Measurements from ENCODE around the gene PRR5L.

PRR5L gene

GRCh38 chr11:36498721-36499120, 202.6 kb downstream of the PRR5L start:
- no peak for TF ChIP-seq CTCF (IDR thresholded peaks at IDR 0.05; ENCODE audit: low read depth, low read length)
- H3K36me3 ChIP-seq = peaks cover 25% of the 10 kb centered on the region
- no peaks in the 10 kb centered on the region for H3K27me3 ChIP-seq (ENCODE audit: insufficient read depth, low read depth, severe bottlenecking)
- H3K9me3 ChIP-seq (ENCODE audit: severe bottlenecking) = no peaks in the 10 kb centered on the region
- no peak overlapping the region for H3K27ac ChIP-seq
- no peak overlapping the region for H3K4me3 ChIP-seq (ENCODE audit: low read depth, low read length)
- DNase-seq = no peak

- no peak for TF ChIP-seq CTCF (IDR thresholded peaks at IDR 0.05; ENCODE audit: low read depth, low read length)
- H3K4me3 ChIP-seq (ENCODE audit: low read depth, low read length) = no peak overlapping the region
- no peak for DNase-seq
- H3K27me3 ChIP-seq (ENCODE audit: insufficient read depth, low read depth, severe bottlenecking) = no peaks in the 10 kb centered on the region
- no peak overlapping the region for H3K27ac ChIP-seq
- H3K9me3 ChIP-seq (ENCODE audit: severe bottlenecking) = no peaks in the 10 kb centered on the region
- H3K36me3 ChIP-seq = peaks cover 23% of the 10 kb centered on the region
Measured at GRCh38 chr11:36499315-36499714, 203.2 kb downstream of the PRR5L start.

- no peak overlapping the region for H3K4me3 ChIP-seq (ENCODE audit: low read depth, low read length)
- H3K9me3 ChIP-seq (ENCODE audit: severe bottlenecking) = no peaks in the 10 kb centered on the region
- H3K27me3 ChIP-seq (ENCODE audit: insufficient read depth, low read depth, severe bottlenecking) = no peaks in the 10 kb centered on the region
- no peak for DNase-seq
- no peak overlapping the region for H3K27ac ChIP-seq
- no peak for TF ChIP-seq CTCF (IDR thresholded peaks at IDR 0.05; ENCODE audit: low read depth, low read length)
- peaks cover 17% of the 10 kb centered on the region for H3K36me3 ChIP-seq
Measured at GRCh38 chr11:36500315-36500721, 204.2 kb downstream of the PRR5L start.

GRCh38 chr11:36501236-36501635, 205.1 kb downstream of the PRR5L start:
- Histone ChIP-seq H3K36me3 (peaks cover 15% of the 10 kb centered on the region), H3K27ac (no peak overlapping the region), H3K4me3 (ENCODE audit: low read depth, low read length) (no peak overlapping the region), H3K9me3 (ENCODE audit: severe bottlenecking) (no peaks in the 10 kb centered on the region), H3K27me3 (ENCODE audit: insufficient read depth, low read depth, severe bottlenecking) (no peaks in the 10 kb centered on the region)
- DNase-seq = no peak
- no peak for TF ChIP-seq CTCF (IDR thresholded peaks at IDR 0.05; ENCODE audit: low read depth, low read length)

GRCh38 chr11:36507824-36508489, 211.9 kb downstream of the PRR5L start:
- no peaks in the 10 kb centered on the region for H3K36me3 ChIP-seq
- no peak overlapping the region for H3K27ac ChIP-seq
- no peak for TF ChIP-seq CTCF (IDR thresholded peaks at IDR 0.05; ENCODE audit: low read depth, low read length)
- H3K27me3 ChIP-seq (ENCODE audit: insufficient read depth, low read depth, severe bottlenecking) = no peaks in the 10 kb centered on the region
- no peak for DNase-seq
- H3K9me3 ChIP-seq (ENCODE audit: severe bottlenecking) = no peaks in the 10 kb centered on the region
- no peak overlapping the region for H3K4me3 ChIP-seq (ENCODE audit: low read depth, low read length)

GRCh38 chr11:36508743-36509142, 212.7 kb downstream of the PRR5L start:
- TF ChIP-seq CTCF (IDR thresholded peaks at IDR 0.05; ENCODE audit: low read depth, low read length) = no peak
- Histone ChIP-seq H3K9me3 (ENCODE audit: severe bottlenecking) (no peaks in the 10 kb centered on the region), H3K4me3 (ENCODE audit: low read depth, low read length) (peak overlapping the region; percentile 73), H3K27ac (no peak overlapping the region), H3K36me3 (no peaks in the 10 kb centered on the region), H3K27me3 (ENCODE audit: insufficient read depth, low read depth, severe bottlenecking) (no peaks in the 10 kb centered on the region)
- no peak for DNase-seq

Data from WERI-Rb-1 (cell line).